ENCODE data around the gene WDR7. TPM values are rescaled to one million over a fixed set of nuclear protein-coding genes. Genes with fewer than 3 reads are reported as not detected.
A peak's percentile ranks its signal among the peaks of the same experiment; 100 is the strongest.

Gene WDR7
- total and polyA plus RNA-seq, 9 of the 15 experiments (the other 6 are each of a cell fraction or from before 2014, with no cell fraction given): 1.4 to 9.4 (median 5.3) TPM

DNA sequence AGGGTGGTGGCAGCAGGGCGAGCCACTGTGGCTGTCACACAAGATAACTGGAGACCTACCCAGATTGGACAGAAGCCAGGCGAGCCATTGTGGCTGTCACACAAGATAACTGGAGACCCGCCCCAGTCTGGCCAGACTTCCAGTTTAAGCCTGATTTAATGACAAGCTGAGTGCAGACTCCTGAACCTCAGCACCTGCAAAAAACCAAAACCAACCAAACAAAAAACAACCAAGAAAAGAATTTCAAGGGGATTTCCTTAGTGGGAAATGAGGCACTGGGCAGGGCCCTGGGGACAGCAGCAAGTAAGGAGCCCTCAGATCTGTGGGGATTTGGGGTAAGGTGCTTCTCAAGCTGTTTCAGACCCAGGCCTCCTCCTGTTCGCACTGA is 400.5 kb downstream of the WDR7 start (continued):
- no peak for TF ChIP-seq JUNB (CRISPR knock-in tag; conservative IDR thresholded peaks at IDR 0.05)
- TF ChIP-seq ZNF146 (CRISPR knock-in tag; IDR thresholded peaks at IDR 0.05; ENCODE audit: unreplicated experiment): no peak
- TF ChIP-seq, protein P1, sequence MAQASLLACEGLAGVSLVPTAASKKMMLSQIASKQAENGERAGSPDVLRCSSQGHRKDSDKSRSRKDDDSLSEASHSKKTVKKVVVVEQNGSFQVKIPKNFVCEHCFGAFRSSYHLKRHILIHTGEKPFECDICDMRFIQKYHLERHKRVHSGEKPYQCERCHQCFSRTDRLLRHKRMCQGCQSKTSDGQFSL (CRISPR knock-in tag; IDR thresholded peaks at IDR 0.05): no peak
- TF ChIP-seq, protein P1 (tag; IDR thresholded peaks at IDR 0.05): no peak
- no peak for TF ChIP-seq MAFF (IDR thresholded peaks at IDR 0.05; ENCODE audit: low read length)
- TF ChIP-seq, protein P2, sequence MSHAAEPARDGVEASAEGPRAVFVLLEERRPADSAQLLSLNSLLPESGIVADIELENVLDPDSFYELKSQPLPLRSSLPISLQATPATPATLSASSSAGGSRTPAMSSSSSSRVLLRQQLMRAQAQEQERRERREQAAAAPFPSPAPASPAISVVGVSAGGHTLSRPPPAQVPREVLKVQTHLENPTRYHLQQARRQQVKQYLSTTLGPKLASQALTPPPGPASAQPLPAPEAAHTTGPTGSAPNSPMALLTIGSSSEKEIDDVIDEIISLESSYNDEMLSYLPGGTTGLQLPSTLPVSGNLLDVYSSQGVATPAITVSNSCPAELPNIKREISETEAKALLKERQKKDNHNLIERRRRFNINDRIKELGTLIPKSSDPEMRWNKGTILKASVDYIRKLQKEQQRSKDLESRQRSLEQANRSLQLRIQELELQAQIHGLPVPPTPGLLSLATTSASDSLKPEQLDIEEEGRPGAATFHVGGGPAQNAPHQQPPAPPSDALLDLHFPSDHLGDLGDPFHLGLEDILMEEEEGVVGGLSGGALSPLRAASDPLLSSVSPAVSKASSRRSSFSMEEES (CRISPR knock-in tag; IDR thresholded peaks at IDR 0.05): no peak
- TF ChIP-seq BRF1 (IDR thresholded peaks at IDR 0.05; ENCODE audit: borderline replicate concordance, extremely low read depth, insufficient read length): no peak
- TF ChIP-seq, protein P3, sequence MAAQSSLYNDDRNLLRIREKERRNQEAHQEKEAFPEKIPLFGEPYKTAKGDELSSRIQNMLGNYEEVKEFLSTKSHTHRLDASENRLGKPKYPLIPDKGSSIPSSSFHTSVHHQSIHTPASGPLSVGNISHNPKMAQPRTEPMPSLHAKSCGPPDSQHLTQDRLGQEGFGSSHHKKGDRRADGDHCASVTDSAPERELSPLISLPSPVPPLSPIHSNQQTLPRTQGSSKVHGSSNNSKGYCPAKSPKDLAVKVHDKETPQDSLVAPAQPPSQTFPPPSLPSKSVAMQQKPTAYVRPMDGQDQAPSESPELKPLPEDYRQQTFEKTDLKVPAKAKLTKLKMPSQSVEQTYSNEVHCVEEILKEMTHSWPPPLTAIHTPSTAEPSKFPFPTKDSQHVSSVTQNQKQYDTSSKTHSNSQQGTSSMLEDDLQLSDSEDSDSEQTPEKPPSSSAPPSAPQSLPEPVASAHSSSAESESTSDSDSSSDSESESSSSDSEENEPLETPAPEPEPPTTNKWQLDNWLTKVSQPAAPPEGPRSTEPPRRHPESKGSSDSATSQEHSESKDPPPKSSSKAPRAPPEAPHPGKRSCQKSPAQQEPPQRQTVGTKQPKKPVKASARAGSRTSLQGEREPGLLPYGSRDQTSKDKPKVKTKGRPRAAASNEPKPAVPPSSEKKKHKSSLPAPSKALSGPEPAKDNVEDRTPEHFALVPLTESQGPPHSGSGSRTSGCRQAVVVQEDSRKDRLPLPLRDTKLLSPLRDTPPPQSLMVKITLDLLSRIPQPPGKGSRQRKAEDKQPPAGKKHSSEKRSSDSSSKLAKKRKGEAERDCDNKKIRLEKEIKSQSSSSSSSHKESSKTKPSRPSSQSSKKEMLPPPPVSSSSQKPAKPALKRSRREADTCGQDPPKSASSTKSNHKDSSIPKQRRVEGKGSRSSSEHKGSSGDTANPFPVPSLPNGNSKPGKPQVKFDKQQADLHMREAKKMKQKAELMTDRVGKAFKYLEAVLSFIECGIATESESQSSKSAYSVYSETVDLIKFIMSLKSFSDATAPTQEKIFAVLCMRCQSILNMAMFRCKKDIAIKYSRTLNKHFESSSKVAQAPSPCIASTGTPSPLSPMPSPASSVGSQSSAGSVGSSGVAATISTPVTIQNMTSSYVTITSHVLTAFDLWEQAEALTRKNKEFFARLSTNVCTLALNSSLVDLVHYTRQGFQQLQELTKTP (IDR thresholded peaks at IDR 0.05; ENCODE audit: low read depth in 1 of 2, partially characterized antibody in 2 of 2): no peak
- TF ChIP-seq KDM1A (IDR thresholded peaks at IDR 0.05): peak; percentile 89 to 93
- no peak for TF ChIP-seq CREB1 (IDR thresholded peaks at IDR 0.05)
- no peak for TF ChIP-seq CREB1 (CRISPR knock-in tag; IDR thresholded peaks at IDR 0.05)
- no peak for TF ChIP-seq RAD21 (CRISPR knock-in tag; conservative IDR thresholded peaks at IDR 0.05 in 1 of 2, IDR thresholded peaks at IDR 0.05 in 1 of 2)
- TF ChIP-seq BRD4 (IDR thresholded peaks at IDR 0.05): no peak
- TF ChIP-seq, protein P4, sequence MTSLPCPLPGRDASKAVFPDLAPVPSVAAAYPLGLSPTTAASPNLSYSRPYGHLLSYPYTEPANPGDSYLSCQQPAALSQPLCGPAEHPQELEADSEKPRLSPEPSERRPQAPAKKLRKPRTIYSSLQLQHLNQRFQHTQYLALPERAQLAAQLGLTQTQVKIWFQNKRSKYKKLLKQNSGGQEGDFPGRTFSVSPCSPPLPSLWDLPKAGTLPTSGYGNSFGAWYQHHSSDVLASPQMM (CRISPR knock-in tag; IDR thresholded peaks at IDR 0.05): no peak
- TF ChIP-seq, protein P5, sequence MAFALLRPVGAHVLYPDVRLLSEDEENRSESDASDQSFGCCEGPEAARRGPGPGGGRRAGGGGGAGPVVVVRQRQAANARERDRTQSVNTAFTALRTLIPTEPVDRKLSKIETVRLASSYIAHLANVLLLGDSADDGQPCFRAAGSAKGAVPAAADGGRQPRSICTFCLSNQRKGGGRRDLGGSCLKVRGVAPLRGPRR (CRISPR knock-in tag; IDR thresholded peaks at IDR 0.05): no peak
- TF ChIP-seq, protein P6, sequence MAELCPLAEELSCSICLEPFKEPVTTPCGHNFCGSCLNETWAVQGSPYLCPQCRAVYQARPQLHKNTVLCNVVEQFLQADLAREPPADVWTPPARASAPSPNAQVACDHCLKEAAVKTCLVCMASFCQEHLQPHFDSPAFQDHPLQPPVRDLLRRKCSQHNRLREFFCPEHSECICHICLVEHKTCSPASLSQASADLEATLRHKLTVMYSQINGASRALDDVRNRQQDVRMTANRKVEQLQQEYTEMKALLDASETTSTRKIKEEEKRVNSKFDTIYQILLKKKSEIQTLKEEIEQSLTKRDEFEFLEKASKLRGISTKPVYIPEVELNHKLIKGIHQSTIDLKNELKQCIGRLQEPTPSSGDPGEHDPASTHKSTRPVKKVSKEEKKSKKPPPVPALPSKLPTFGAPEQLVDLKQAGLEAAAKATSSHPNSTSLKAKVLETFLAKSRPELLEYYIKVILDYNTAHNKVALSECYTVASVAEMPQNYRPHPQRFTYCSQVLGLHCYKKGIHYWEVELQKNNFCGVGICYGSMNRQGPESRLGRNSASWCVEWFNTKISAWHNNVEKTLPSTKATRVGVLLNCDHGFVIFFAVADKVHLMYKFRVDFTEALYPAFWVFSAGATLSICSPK (IDR thresholded peaks at IDR 0.05; ENCODE audit: borderline replicate concordance): no peak
- TF ChIP-seq, protein P7, sequence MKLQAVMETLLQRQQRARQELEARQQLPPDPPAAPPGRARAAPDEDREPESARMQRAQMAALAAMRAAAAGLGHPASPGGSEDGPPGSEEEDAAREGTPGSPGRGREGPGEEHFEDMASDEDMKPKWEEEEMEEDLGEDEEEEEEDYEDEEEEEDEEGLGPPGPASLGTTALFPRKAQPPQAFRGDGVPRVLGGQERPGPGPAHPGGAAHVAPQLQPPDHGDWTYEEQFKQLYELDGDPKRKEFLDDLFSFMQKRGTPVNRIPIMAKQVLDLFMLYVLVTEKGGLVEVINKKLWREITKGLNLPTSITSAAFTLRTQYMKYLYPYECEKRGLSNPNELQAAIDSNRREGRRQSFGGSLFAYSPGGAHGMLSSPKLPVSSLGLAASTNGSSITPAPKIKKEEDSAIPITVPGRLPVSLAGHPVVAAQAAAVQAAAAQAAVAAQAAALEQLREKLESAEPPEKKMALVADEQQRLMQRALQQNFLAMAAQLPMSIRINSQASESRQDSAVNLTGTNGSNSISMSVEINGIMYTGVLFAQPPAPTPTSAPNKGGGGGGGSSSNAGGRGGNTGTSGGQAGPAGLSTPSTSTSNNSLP (IDR thresholded peaks at IDR 0.05; ENCODE audit: borderline replicate concordance, low read depth, low read length): no peak

All from K562 (cell line).